PC-3 (cell line): ENCODE results near the gene WFDC6.
A peak's percentile ranks its signal among the peaks of the same experiment; 100 is the strongest.

Experiments used
- EZH2 ChIP-seq: fragments of 300-600 bp; sonication (generic); IDR thresholded peaks from one replicate; pipeline ENCODE4 v1.6.1; 2017; ENCODE audit warnings: antibody characterized with exemption, mild to moderate bottlenecking, low read length; ENCODE audit not compliant: unreplicated experiment
- EZH2phosphoT487 ChIP-seq: fragments of 300-600 bp; sonication (generic); IDR thresholded peaks from 2 replicates; pipeline ENCODE4 v1.6.1; 2018; ENCODE audit warnings: mild to moderate bottlenecking, antibody characterized with exemption, low read length, borderline replicate concordance
- TF ChIP-seq, protein P1 (sequence below): fragments of 300-600 bp; sonication (generic); conservative IDR thresholded peaks from 2 replicates; pipeline ENCODE4 v1.5.1; 2017; ENCODE audit warnings: antibody characterized with exemption, low read depth, mild to moderate bottlenecking, low read length

- TF ChIP-seq, protein P1, sequence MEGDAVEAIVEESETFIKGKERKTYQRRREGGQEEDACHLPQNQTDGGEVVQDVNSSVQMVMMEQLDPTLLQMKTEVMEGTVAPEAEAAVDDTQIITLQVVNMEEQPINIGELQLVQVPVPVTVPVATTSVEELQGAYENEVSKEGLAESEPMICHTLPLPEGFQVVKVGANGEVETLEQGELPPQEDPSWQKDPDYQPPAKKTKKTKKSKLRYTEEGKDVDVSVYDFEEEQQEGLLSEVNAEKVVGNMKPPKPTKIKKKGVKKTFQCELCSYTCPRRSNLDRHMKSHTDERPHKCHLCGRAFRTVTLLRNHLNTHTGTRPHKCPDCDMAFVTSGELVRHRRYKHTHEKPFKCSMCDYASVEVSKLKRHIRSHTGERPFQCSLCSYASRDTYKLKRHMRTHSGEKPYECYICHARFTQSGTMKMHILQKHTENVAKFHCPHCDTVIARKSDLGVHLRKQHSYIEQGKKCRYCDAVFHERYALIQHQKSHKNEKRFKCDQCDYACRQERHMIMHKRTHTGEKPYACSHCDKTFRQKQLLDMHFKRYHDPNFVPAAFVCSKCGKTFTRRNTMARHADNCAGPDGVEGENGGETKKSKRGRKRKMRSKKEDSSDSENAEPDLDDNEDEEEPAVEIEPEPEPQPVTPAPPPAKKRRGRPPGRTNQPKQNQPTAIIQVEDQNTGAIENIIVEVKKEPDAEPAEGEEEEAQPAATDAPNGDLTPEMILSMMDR = peak; percentile 38; the same call in 1 of the 2 replicates
- no peak for TF ChIP-seq EZH2phosphoT487
- no peak for TF ChIP-seq EZH2
These were observed 52.0 kb downstream of the WFDC6 start for GRCh38 chr20:45487231-45487635.
